ENCODE data around the gene CLASP1. TPM values are rescaled to one million over a fixed set of nuclear protein-coding genes. Genes with fewer than 3 reads are reported as not detected.

CLASP1 gene
- total RNA-seq, 1 donor from 2014 or later: 54.1 TPM

DNA sequence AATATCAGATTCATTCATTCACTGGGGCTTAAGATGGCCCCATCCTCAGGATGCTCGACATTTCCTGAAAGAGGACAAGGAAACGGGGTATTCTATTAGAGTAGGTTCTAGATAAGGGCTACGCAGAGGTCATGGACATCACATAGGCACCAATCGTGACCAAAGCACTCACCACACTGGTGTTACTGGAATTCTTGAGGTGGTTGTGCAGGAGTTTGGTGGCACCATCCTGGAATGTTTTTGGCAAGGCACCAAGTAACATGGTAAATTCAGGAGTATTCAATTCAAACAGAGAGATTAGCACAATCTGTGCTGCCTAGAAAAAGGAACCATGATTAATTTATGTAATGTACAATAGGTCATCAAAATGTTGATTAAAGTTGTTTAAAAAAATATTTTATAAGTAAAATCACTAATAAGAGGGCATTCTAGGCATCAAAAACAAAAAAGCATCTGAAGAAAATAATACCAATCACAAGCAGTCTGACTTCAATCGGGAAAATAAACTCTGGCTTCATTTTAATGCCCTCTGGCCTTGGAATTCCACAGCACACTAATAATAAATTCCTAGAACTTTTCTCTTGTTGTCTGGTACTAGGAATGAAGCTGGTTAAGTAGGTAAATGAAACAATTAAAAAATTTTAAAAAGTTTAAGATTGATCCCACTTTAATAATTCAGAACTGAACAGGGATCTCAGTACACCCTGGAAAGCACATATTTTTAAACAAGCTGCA lies 261.5 kb downstream of the CLASP1 start:
- Histone ChIP-seq H3K4me3 (ENCODE audit: low read depth, low read length) (no peak overlapping the region), H3K27me3 (ENCODE audit: control insufficient read depth, insufficient read depth, low read length) (no peaks in the 10 kb centered on the region), H3K36me3 (ENCODE audit: control insufficient read depth, insufficient read depth, low read length) (no peaks in the 10 kb centered on the region)
- DNase-seq (ENCODE audit: low read depth): no peak
- TF ChIP-seq, protein P1, sequence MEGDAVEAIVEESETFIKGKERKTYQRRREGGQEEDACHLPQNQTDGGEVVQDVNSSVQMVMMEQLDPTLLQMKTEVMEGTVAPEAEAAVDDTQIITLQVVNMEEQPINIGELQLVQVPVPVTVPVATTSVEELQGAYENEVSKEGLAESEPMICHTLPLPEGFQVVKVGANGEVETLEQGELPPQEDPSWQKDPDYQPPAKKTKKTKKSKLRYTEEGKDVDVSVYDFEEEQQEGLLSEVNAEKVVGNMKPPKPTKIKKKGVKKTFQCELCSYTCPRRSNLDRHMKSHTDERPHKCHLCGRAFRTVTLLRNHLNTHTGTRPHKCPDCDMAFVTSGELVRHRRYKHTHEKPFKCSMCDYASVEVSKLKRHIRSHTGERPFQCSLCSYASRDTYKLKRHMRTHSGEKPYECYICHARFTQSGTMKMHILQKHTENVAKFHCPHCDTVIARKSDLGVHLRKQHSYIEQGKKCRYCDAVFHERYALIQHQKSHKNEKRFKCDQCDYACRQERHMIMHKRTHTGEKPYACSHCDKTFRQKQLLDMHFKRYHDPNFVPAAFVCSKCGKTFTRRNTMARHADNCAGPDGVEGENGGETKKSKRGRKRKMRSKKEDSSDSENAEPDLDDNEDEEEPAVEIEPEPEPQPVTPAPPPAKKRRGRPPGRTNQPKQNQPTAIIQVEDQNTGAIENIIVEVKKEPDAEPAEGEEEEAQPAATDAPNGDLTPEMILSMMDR (IDR thresholded peaks at IDR 0.05; ENCODE audit: insufficient read depth, low read length, poor library complexity, severe bottlenecking): no peak

DNA sequence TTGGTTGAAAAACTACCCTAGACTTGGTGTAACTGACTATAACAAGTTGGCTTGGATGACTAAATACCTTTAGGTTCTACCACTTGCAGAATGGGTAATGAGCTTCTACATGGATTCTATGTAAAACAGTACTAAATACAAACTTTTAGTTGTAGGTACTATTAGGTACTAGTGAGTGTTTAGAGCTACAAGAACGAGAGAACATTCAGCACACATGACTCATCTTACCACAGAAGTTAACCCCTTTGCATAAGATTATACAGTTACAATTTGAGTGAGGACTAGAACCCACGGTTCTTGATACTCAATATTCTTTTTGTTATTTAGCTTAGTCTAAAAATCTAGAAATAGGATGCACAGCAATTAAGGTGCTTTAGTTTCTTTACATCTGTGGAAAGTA lies 262.6 kb downstream of the CLASP1 start:
- TF ChIP-seq, protein P1 (IDR thresholded peaks at IDR 0.05; ENCODE audit: insufficient read depth, low read length, poor library complexity, severe bottlenecking): no peak
- no peaks in the 10 kb centered on the region for H3K36me3 ChIP-seq (ENCODE audit: control insufficient read depth, insufficient read depth, low read length)

DNA sequence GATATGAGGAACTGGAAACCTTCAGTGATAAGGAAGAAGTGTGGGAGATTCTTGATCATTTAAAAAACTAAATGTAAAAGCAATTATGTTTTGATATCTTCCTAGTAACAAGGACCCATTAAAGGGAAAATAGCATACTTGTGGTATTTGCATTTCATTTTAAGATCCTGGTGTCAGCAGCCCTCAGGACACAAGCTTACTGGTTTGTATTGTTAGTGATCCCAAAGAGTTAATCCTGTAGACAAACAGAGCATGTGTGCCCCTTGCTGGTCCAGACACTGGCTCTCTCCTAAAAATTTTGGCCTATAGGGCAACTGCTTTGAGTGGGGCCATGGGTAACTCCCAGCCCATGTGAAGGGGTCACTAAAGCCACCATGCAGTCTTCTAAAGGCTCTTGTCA lies 263.2 kb downstream of the CLASP1 start:
- DNase-seq (ENCODE audit: low read depth): no peak
- TF ChIP-seq, protein P1 (IDR thresholded peaks at IDR 0.05; ENCODE audit: insufficient read depth, low read length, poor library complexity, severe bottlenecking): no peak
- Histone ChIP-seq H3K27me3 (ENCODE audit: control insufficient read depth, insufficient read depth, low read length) (no peaks in the 10 kb centered on the region), H3K4me3 (ENCODE audit: low read depth, low read length) (no peak overlapping the region), H3K36me3 (ENCODE audit: control insufficient read depth, insufficient read depth, low read length) (no peaks in the 10 kb centered on the region)

More for the DNA sequence above, 262.6 kb downstream of the CLASP1 start:
- Histone ChIP-seq H3K4me3 (ENCODE audit: low read depth, low read length) (no peak overlapping the region), H3K27me3 (ENCODE audit: control insufficient read depth, insufficient read depth, low read length) (no peaks in the 10 kb centered on the region)
- DNase-seq (ENCODE audit: low read depth): peak; percentile 48

DNA sequence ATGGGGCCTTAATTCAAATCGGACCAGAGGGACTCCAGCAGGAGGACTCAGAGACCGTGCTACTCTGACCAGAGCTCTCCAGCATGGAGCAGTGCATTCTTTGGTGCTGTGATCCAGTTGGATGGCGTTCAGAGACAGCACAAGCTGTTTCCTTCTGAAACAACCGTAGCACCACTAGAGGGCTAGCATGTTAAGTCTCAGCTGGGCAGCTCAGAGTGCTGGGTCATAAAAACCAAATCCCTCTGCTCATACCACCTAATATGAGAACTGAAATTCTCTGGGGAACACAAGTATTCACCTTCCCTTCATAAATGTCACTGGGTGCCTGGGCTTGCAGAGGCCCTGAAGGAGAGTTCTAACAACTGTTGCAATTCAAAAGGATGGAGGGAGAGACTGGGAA lies 266.5 kb downstream of the CLASP1 start:
- H3K27me3 ChIP-seq (ENCODE audit: control insufficient read depth, insufficient read depth, low read length): no peaks in the 10 kb centered on the region
- H3K4me3 ChIP-seq (ENCODE audit: low read depth, low read length): no peak overlapping the region
- no peaks in the 10 kb centered on the region for H3K36me3 ChIP-seq (ENCODE audit: control insufficient read depth, insufficient read depth, low read length)
- no peak for DNase-seq (ENCODE audit: low read depth)
- TF ChIP-seq, protein P1 (IDR thresholded peaks at IDR 0.05; ENCODE audit: insufficient read depth, low read length, poor library complexity, severe bottlenecking): peak; percentile 11

DNA sequence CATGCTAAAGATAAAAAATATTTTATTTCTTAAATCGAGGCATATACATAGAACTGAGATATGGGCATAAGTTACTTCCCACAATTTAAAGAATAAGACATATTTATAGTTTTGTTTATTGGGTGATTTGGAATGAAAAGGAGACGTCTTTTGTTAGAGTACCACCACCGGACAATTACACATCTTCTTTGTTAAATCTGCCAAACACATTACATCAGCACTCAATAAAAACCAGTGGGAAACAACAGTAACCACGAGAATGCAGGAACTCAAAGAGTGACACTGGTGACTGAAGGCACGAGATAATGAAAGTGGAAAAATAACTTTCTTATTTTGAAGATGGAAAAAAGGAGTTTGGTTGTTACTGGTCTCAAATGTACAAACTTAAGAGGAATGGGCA lies 271.6 kb downstream of the CLASP1 start:
- TF ChIP-seq, protein P1 (IDR thresholded peaks at IDR 0.05; ENCODE audit: insufficient read depth, low read length, poor library complexity, severe bottlenecking): no peak
- Histone ChIP-seq H3K36me3 (ENCODE audit: control insufficient read depth, insufficient read depth, low read length) (peaks cover 2% of the 10 kb centered on the region), H3K27me3 (ENCODE audit: control insufficient read depth, insufficient read depth, low read length) (no peaks in the 10 kb centered on the region), H3K4me3 (ENCODE audit: low read depth, low read length) (no peak overlapping the region)
- DNase-seq (ENCODE audit: low read depth): peak; percentile 26
